C4-2B (cell line): ENCODE results near the gene PLS3.

Source experiments
- CTCF ChIP-seq: fragments of 450-650 bp; conservative IDR thresholded peaks from 2 replicates; pipeline ENCODE4 v1.5.1; 2017; ENCODE audit warnings: mild to moderate bottlenecking
- ZFX ChIP-seq: fragments of 450-650 bp; IDR thresholded peaks from 2 replicates; pipeline ENCODE4 v1.6.1; 2017

- TF ChIP-seq CTCF: no peak
- no peak for TF ChIP-seq ZFX
These were observed 1.5 kb downstream of the PLS3 start for GRCh38 chrX:115562480-115562847.
